A673 (cell line): ENCODE results near the gene RAB27A. TPM values are rescaled to one million over a fixed set of nuclear protein-coding genes. Genes with fewer than 3 reads are reported as not detected.

Experiments used
- BruUV-seq: library from RNA; stranded (reverse); fragments of 400-500 nt; replicated peaks from 2 replicates; lab custom pipeline; 2021; lab: Mats Ljungman, UMichigan
- CTCF ChIA-PET: fragments of 300-600 bp; sonication (Branson Sonifier 250); formaldehyde crosslinking; loops from one replicate; lab custom pipeline; 2022; ENCODE audit warnings: antibody characterized with exemption; lab: Charles Lee
- POLR2A ChIA-PET: fragments of 300-600 bp; sonication (Branson Sonifier 250); formaldehyde crosslinking; loops from one replicate; lab custom pipeline; 2022; ENCODE audit warnings: antibody characterized with exemption; ENCODE audit not compliant: low non-redundant PET; lab: Charles Lee
- DNase-seq: peaks from one replicate; pipeline ENCODE4 v3.0.0-alpha.2; 2015; ENCODE audit warnings: low spot score
- H3K27ac ChIP-seq: fragments of 200-600 bp; sonication (generic); 2 replicates; pipeline ENCODE4 v1.5.1; 2016; ENCODE audit warnings: mixed run types, low read depth, mild to moderate bottlenecking, mixed read lengths, antibody characterized with exemption, low read length; ENCODE audit not compliant: poor library complexity, severe bottlenecking
- H3K27me3 ChIP-seq: fragments of 200-600 bp; sonication (generic); replicated peaks from 2 replicates; pipeline ENCODE4 v1.6.1; 2017; ENCODE audit warnings: mixed run types, low read depth, mild to moderate bottlenecking, mixed read lengths, antibody characterized with exemption, low read length; ENCODE audit not compliant: insufficient read depth, poor library complexity
- H3K36me3 ChIP-seq: fragments of 200-600 bp; sonication (generic); 2 replicates; pipeline ENCODE4 v1.6.1; 2016; ENCODE audit warnings: mixed run types, mild to moderate bottlenecking, mixed read lengths, antibody characterized with exemption, low read length; ENCODE audit not compliant: insufficient read depth, poor library complexity, severe bottlenecking
- H3K4me1 ChIP-seq: fragments of 200-600 bp; sonication (generic); 2 replicates; pipeline ENCODE4 v1.6.1; 2017; ENCODE audit warnings: mixed run types, mild to moderate bottlenecking, mixed read lengths, antibody characterized with exemption, low read length; ENCODE audit not compliant: insufficient read depth, poor library complexity, severe bottlenecking
- H3K4me3 ChIP-seq: fragments of 200-600 bp; sonication (generic); 2 replicates; pipeline ENCODE4 v1.5.1; 2016; ENCODE audit warnings: low read depth, mixed run types, mild to moderate bottlenecking, mixed read lengths, low read length; ENCODE audit not compliant: poor library complexity, severe bottlenecking
- H3K9me3 ChIP-seq: fragments of 200-600 bp; sonication (generic); 2 replicates; pipeline ENCODE4 v1.6.1; 2016; ENCODE audit warnings: mixed run types, low read depth, mild to moderate bottlenecking, mixed read lengths, antibody characterized with exemption, low read length; ENCODE audit not compliant: poor library complexity, severe bottlenecking
- CTCF ChIP-seq: fragments of 300-800, 200-600 bp; sonication (generic); conservative IDR thresholded peaks from 2 replicates; pipeline ENCODE4 v1.5.1; 2017; ENCODE audit warnings: low read depth, mild to moderate bottlenecking, antibody characterized with exemption, low read length, moderate library complexity, mixed read lengths
- EZH2 ChIP-seq: fragments of 200-600 bp; sonication (generic); IDR thresholded peaks from 2 replicates; pipeline ENCODE4 v1.6.1; 2017; ENCODE audit warnings: borderline replicate concordance, low read depth, mild to moderate bottlenecking, mixed read lengths, antibody characterized with exemption, low read length; ENCODE audit not compliant: poor library complexity, severe bottlenecking
- intact Hi-C: fragments of 100-400 bp; cut with micrococcal nuclease; formaldehyde crosslinking; loops from one replicate; pipeline ENCODE4 v1.10.0; 2022; ENCODE audit not compliant: unreplicated experiment
- total RNA-seq: library from RNA; stranded (reverse); gene quantifications from 2 replicates; pipeline ENCODE4 v1.2.3, GENCODE V29; 2021

Gene RAB27A
- total RNA-seq, 1 experiment from 2014 or later: 1.8 TPM

- no peak for DNase-seq
- TF ChIP-seq EZH2: no peak
- no peak for TF ChIP-seq CTCF
- intact Hi-C loops: no loop called here
- no peak overlapping the region for H3K27ac ChIP-seq
- no TSS peak for BruUV-seq
- no peaks in the 10 kb centered on the region for H3K36me3 ChIP-seq
- POLR2A ChIA-PET: no interaction called here
- no peak overlapping the region for H3K4me3 ChIP-seq
- no peaks in the 10 kb centered on the region for H3K9me3 ChIP-seq
- peaks cover 15% of the 10 kb centered on the region for H3K27me3 ChIP-seq
- CTCF ChIA-PET: no interaction called here
- no peaks in the 10 kb centered on the region for H3K4me1 ChIP-seq
Observed at GRCh38 chr15:55241891-55242290, 47.7 kb downstream of the RAB27A start.

GRCh38 chr15:55241186-55241585, 48.4 kb downstream of the RAB27A start:
- ChIA-PET POLR2A (no interaction called here), CTCF (no interaction called here)
- no TSS peak for BruUV-seq
- Histone ChIP-seq H3K27me3 (peaks cover 15% of the 10 kb centered on the region), H3K27ac (no peak overlapping the region), H3K36me3 (no peaks in the 10 kb centered on the region), H3K9me3 (no peaks in the 10 kb centered on the region), H3K4me1 (no peaks in the 10 kb centered on the region), H3K4me3 (no peak overlapping the region)
- no peak for DNase-seq
- TF ChIP-seq CTCF: no peak
- no peak for TF ChIP-seq EZH2
- intact Hi-C loops: no loop called here

- intact Hi-C loops: no loop called here
- Histone ChIP-seq H3K36me3 (no peaks in the 10 kb centered on the region), H3K27ac (no peak overlapping the region), H3K4me3 (no peak overlapping the region), H3K27me3 (peaks cover 15% of the 10 kb centered on the region), H3K4me1 (no peaks in the 10 kb centered on the region), H3K9me3 (no peaks in the 10 kb centered on the region)
- CTCF ChIA-PET: no interaction called here
- no TSS peak for BruUV-seq
- no peak for DNase-seq
- POLR2A ChIA-PET: no interaction called here
- TF ChIP-seq EZH2: no peak
- TF ChIP-seq CTCF: no peak
Observed at GRCh38 chr15:55240125-55240760, 49.4 kb downstream of the RAB27A start.
